ENCODE data around the gene NDUFS2. TPM values are rescaled to one million over a fixed set of nuclear protein-coding genes. Genes with fewer than 3 reads are reported as not detected.

The NDUFS2 gene
- total and polyA plus RNA-seq, 2 of the 8 experiments (the other 6 are each of a cell fraction or from before 2014, with no cell fraction given) = 95.1 to 113 TPM

DNA sequence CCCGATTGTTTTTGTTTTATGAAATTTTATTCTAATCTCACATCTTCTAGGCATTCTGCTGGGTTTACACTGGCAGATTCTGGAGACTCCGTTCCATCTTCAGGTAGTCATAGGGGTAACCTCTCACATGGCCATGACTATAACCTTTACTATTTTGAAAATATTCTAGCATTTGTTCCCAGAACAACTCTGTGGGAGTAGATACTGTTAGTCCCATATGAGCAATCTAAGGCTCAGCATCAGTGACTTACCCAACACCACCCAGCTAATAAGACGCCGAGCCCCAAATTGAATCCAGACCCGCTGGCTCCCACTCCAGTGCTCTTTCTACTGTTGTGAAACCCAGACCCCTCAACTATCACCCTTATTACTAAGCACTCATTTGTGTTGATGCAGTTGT is 13.1 kb upstream of the NDUFS2 start:
- Histone ChIP-seq H2BK15ac (ENCODE audit: low read length) (no peak overlapping the region), H3K18ac (ENCODE audit: extremely low read depth, low read length) (no peak overlapping the region), H4K8ac (ENCODE audit: extremely low read depth, insufficient read depth, low read length) (no peak overlapping the region), H3K4me2 (ENCODE audit: insufficient read depth in 1 of 2, low read depth in 2 of 2, low read length in 2 of 2) (no peak overlapping the region), H2BK12ac (ENCODE audit: low read depth, low read length) (no peak overlapping the region), H3K4me3 (ENCODE audit: extremely low read depth in 1 of 4, insufficient read depth in 2 of 4, low read depth in 3 of 4, low read length in 4 of 4) (no peak overlapping the region), H3K9me3 (ENCODE audit: insufficient read depth in 2 of 2, low read depth in 1 of 2, low read length in 1 of 2) (no peaks in the 10 kb centered on the region), H3K27me3 (replicated peaks in 1 of 4; ENCODE audit: control insufficient read depth in 3 of 4, extremely low read depth in 1 of 4, insufficient read depth in 3 of 4, low read length in 3 of 4) (no peaks in the 10 kb centered on the region; a peak in 1 of 7 replicates), H3K4me1 (replicated peaks in 1 of 4; ENCODE audit: control insufficient read depth in 3 of 4, insufficient read depth in 4 of 4, low read length in 3 of 4) (no peaks in the 10 kb centered on the region; a peak in 2 of 7 replicates), H4K5ac (ENCODE audit: insufficient read length, low read depth, low read length) (no peak overlapping the region), H3K23me2 (ENCODE audit: low read depth, low read length) (no peaks in the 10 kb centered on the region; the same call in 1 of the 2 replicates), H3K27ac (ENCODE audit: low read depth, low read length) (no peak overlapping the region), H3K56ac (replicated peaks; ENCODE audit: insufficient read length, low read depth, low read length) (no peak overlapping the region), H2AK5ac (ENCODE audit: low read depth, low read length) (no peak overlapping the region), H2BK20ac (ENCODE audit: low read length) (no peak overlapping the region), H3K23ac (ENCODE audit: insufficient read length) (no peak overlapping the region), H4K91ac (replicated peaks; ENCODE audit: insufficient read length, low read length) (no peak overlapping the region), H2BK120ac (replicated peaks; ENCODE audit: low read depth, low read length) (no peak overlapping the region), H3K36me3 (ENCODE audit: control insufficient read depth in 2 of 4, insufficient read depth in 4 of 4, low read length in 3 of 4) (peaks cover 4 to 12% (median 7%) of the 10 kb centered on the region in 4 experiments; a peak in 4 of 8 replicates), H2AFZ (ENCODE audit: low read length) (no peak overlapping the region), H3K14ac (ENCODE audit: insufficient read length) (no peak overlapping the region), H3K79me1 (ENCODE audit: low read depth, low read length) (no peaks in the 10 kb centered on the region), H4K20me1 (replicated peaks in 1 of 2; ENCODE audit: control insufficient read depth in 1 of 2, insufficient read depth in 2 of 2, low read length in 2 of 2) (no peaks in the 10 kb centered on the region), H3K4ac (replicated peaks; ENCODE audit: insufficient read length, low read depth, low read length) (no peak overlapping the region), H3K9ac (replicated peaks in 1 of 4; ENCODE audit: extremely low read depth in 1 of 4, low read depth in 3 of 4, low read length in 3 of 4) (no peak overlapping the region), H3K79me2 (ENCODE audit: control insufficient read depth in 1 of 2, insufficient read depth in 2 of 2, low read length in 2 of 2) (no peaks in the 10 kb centered on the region), H2BK5ac (ENCODE audit: low read depth, low read length) (no peak overlapping the region)
- 90% methylated on average over 5 of the region's 5 CpGs; no CpG with 5 or more reads in 1 of the 2 experiments for WGBS, 2 experiments (ENCODE audit: extremely low coverage in 1 of 2, insufficient coverage in 1 of 2, insufficient read length in 1 of 2, insufficient replicate concordance in 2 of 2, low coverage in 1 of 2, low lambda C conversion rate in 2 of 2, missing lambda C conversion rate in 1 of 2)
- CTCF ChIA-PET (ENCODE audit: partially characterized antibody) = interaction anchor here (1.0 to 6.1 kb wide), 3 partner anchors 9 to 102 kb away, joined by 3 to 67 read pairs (median 4); partner anchors contain the start of gene NDUFS2
- no peak for DNase-seq (ENCODE audit: low read depth in 1 of 2, low spot score in 2 of 2)
- no peak for FAIRE-seq
- POLR2A ChIA-PET (ENCODE audit: partially characterized antibody) = no interaction called here
- no peak for TF ChIP-seq SIRT6 (IDR thresholded peaks at IDR 0.05; ENCODE audit: low read length)
- no peak for TF ChIP-seq MAFK (IDR thresholded peaks at IDR 0.05; ENCODE audit: low read depth, low read length)
- TF ChIP-seq EGR1 (IDR thresholded peaks at IDR 0.05; ENCODE audit: borderline replicate concordance, low read depth, low read length) = no peak
- TF ChIP-seq CREB1 (IDR thresholded peaks at IDR 0.05) = no peak
- no peak for TF ChIP-seq BACH1 (IDR thresholded peaks at IDR 0.05; ENCODE audit: low read length)
- TF ChIP-seq, protein P1, sequence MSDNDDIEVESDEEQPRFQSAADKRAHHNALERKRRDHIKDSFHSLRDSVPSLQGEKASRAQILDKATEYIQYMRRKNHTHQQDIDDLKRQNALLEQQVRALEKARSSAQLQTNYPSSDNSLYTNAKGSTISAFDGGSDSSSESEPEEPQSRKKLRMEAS (IDR thresholded peaks at IDR 0.05) = no peak
- no peak for TF ChIP-seq RNF2 (IDR thresholded peaks at IDR 0.05; ENCODE audit: borderline replicate concordance, low read depth, low read length, missing control alignments, poor library complexity, severe bottlenecking)
- no peak for TF ChIP-seq JUN (IDR thresholded peaks at IDR 0.05; ENCODE audit: low read depth, low read length)
- TF ChIP-seq, protein P2, sequence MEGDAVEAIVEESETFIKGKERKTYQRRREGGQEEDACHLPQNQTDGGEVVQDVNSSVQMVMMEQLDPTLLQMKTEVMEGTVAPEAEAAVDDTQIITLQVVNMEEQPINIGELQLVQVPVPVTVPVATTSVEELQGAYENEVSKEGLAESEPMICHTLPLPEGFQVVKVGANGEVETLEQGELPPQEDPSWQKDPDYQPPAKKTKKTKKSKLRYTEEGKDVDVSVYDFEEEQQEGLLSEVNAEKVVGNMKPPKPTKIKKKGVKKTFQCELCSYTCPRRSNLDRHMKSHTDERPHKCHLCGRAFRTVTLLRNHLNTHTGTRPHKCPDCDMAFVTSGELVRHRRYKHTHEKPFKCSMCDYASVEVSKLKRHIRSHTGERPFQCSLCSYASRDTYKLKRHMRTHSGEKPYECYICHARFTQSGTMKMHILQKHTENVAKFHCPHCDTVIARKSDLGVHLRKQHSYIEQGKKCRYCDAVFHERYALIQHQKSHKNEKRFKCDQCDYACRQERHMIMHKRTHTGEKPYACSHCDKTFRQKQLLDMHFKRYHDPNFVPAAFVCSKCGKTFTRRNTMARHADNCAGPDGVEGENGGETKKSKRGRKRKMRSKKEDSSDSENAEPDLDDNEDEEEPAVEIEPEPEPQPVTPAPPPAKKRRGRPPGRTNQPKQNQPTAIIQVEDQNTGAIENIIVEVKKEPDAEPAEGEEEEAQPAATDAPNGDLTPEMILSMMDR (IDR thresholded peaks at IDR 0.05; ENCODE audit: control extremely low read depth in 1 of 3, insufficient read depth in 1 of 3, low read depth in 1 of 3, low read length in 3 of 3) = no peak
- TF ChIP-seq, protein P3, sequence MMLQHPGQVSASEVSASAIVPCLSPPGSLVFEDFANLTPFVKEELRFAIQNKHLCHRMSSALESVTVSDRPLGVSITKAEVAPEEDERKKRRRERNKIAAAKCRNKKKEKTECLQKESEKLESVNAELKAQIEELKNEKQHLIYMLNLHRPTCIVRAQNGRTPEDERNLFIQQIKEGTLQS (IDR thresholded peaks at IDR 0.05; ENCODE audit: insufficient read depth, low read depth, low read length) = no peak
- TF ChIP-seq CHD1 (IDR thresholded peaks at IDR 0.05; ENCODE audit: low read depth, low read length) = no peak

All from H1 (cell line).